Myocyte (in vitro differentiated cells): ENCODE results near the gene NRXN3. TPM values are rescaled to one million over a fixed set of nuclear protein-coding genes. Genes with fewer than 3 reads are reported as not detected.

Experiments
- DNase-seq: peaks from one replicate; pipeline ENCODE4 v3.0.0-alpha.2; 2012; ENCODE audit warnings: low read depth
- total RNA-seq: library from RNA; depleted of rRNA; stranded (reverse); fragments of >200 nt; gene quantifications from 2 replicates; pipeline ENCODE4 v1.2.3, GENCODE V29; 2014

The NRXN3 gene
- total RNA-seq, 1 donor from 2014 or later, result 0.05 TPM

DNA sequence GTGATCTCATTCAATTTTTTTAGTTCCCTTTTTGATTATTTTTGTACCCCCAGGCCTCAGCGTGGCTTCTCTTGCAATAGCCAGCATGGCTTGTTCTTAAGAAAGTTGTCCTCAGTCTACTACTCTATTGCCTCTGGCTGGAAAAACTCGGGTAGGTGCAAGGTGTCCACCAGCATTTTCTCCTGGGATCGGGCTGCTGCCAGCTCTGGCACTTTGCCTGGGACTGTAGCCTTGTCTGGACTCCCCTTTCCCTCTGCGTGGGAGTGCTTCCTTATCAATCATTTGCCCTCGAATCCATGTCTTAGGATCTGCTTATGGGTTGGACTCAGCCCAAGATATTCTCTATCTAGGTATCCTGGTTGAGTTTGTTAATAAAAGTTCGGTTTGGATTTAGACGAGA, 1267.8 kb downstream of the NRXN3 start:
- DNase-seq, result no peak

DNA sequence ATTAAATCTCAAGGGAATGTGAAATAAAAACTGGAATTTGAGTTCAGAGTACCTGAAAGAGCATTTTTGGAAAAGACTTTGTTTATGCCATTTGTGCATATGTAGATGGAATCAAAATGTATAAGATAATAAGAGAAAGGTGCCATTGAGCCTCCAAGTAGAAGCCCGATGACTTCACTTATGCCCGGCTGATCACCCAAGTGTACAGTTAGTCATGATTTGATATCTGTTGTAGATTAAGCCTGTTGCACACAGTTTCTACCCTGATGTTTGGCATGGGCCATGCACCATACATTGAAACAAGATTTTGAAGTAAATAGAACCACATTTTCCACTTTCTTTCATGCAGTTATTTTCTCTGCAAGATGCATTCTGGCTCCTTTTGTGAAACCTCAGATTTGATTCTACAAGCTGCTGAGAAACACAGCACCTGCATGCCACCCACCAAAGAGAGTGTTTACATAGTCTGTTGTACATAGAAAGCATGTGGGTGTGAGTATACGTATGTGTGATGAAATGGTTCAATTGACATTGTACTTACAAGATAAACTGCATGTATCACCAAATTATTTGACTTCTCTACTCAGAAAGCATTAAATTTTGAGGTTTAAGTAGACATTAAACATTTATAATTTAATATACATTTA, 1268.6 kb downstream of the NRXN3 start:
- no peak for DNase-seq

DNA sequence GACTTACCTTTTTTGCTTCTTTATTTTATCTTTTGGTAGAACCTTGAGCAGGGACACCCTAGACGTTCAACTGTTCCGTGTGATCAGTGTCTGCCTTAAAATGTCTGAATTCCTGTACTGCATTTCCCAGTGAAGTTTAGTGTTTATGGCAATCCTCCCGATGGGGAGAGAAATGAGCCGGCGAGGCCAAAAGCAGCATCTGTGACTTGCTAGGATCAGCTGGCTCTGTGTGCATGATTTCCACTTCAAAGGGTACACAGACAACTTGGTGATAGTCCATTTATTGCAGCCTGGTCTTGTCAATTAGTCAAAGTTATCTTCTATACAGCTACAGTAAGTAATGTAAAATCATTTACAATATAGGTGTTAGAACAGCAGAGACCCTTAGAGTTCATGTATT, 1272.6 kb downstream of the NRXN3 start:
- DNase-seq, result no peak

DNA sequence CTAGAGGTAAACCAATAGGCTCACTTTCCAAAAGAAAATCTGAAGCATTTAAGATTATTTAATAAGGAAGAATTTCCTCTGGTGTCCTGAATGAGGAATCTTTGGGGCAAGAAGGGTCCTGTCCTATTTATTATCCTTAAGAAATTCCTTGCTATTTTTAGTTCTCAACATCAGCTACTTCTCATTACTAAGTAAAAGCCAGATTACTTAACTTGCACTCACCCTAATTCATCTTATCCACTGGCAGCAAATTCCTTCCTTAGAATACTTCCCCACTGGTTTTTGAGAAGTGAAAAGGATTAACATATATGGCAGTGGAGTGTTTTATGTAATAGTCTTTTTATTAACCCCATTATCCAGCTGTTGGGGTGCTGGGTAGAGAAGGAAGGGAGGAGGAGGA, 1273.4 kb downstream of the NRXN3 start:
- no peak for DNase-seq

DNA sequence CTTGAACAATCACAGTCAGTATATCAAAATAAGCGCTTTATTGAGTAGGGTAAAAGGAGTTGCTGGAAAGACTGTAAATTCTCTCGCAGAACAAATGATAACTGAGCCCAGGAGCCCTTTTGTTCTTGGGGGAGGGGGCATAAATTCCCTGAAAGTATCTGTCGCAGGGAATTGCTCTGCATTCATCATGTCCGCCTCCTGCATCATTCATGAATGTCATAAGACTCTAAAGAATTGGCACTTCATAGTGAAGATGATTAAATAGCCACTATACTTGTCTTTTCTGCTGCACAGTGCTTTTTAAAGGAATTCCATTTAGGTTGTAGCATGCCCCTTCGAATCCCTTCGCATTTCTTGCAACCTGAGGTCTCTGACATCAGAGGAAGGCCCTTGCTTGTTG, 1278.8 kb downstream of the NRXN3 start:
- no peak for DNase-seq

DNA sequence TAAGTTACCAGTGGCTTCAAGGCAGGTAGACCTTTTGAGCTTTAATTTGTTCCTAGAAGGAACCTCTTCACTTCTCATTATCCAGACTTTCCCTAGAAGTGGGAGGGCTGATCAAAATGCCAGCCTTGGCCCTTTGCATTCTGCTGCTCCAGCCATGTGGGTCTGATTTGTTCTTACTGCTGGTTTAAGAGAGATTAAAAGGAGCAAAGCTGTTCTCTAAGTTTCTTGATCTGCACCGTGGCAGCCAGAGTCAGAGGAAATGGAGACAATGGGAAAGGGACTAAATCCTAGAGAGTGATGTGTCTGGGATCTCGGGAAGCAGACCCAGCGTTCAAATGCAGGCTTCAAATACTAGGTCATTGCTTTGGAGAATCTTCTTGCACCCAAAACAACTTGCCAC, 1281.4 kb downstream of the NRXN3 start:
- no peak for DNase-seq

DNA sequence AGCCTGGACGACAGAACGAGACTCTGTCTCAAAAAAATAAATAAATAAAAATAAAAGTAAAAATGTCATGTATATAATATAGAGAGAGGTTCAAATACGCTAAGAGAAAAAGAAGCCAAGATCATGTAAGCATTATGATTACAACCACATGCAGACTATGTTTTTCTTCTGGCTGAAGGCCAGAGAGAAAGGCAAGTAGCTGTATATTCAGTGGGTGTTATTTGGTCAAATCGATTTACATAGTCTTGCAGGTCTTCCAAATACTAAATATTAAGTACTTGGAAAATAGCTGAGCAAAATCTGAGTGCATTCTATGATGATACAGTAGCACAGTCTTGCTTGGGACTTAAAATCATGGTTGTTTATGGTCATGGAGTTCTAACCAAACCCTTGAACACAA, 1283.1 kb downstream of the NRXN3 start:
- no peak for DNase-seq

DNA sequence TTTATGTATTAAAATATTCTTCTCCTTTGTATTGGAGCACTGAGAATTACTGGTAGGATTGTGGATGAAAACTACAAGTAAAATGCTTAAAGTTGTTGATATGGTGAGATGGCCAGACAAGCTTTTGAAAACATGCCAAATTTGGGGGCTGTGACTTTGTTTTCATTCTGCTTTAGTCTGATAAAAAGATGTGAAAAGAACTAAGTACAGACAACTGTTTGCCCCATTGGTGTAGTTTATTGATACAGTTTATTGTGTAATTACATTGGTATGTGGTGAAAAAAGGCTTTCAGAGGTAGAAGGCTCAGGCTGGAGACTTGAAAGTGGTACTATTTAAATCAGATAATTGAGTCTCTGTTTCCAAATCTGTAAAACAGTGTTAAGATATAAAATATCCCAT, 1294.3 kb downstream of the NRXN3 start:
- no peak for DNase-seq

DNA sequence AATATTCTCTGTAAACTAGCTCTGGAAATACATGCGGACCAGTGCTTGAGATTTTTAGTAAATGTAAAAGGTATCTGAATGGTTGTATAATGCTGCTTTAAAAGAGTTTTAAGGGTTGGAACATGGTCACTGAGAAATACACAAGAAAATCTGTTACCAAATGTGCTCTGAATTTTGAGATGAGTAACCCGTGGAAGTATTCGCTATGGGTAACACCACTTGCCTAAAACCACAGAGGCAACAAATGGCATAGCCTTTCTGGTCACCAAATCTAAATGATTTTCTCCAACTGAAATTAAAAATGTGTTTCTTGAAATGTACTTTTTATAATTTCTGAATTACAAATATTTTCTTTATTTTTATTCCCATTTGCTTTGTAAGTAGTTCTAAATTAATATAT, 1295.5 kb downstream of the NRXN3 start:
- DNase-seq, result peak; percentile 78

DNA sequence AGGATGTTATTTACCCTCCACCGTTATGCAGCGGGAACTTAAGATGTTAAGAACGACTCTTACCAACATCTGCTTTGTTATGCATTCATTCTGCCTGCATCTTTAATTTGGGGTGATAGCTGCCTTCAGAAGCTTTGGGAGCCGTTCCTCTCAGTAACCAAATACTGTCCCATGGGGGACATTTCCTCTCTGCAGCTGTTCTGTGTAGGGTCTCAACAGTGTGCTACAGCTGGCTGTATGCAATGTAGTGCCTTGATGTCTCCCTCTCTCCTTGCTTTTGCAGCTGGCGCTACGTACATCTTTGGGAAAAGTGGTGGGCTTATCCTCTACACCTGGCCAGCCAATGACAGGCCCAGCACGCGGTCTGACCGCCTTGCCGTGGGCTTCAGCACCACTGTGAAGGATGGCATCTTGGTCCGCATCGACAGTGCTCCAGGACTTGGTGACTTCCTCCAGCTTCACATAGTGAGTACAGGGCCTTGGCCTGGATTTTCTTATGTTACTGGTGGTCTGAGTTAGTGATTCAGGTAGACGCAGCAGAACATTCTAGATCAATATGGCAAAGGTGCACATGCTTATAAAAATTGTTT, 1296.9 kb downstream of the NRXN3 start:
- no peak for DNase-seq

DNA sequence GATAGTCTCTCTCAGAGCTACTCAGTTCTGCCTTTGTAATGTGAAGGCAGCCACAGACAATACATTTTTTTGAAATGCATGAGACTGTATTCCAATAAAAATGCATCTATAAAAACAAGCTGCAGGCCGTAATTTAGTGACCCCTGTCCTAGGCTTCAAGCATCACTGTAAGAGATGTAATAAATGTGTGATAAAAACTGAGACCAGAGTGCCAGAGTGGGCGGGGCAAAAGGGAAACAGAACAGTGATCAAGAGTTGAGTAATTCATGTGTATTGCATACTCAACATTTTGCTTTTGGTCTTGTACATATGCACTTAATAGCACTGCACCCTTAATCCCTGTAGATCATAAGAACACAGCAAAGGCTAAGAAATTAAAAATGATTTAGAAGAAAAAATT, 1297.7 kb downstream of the NRXN3 start:
- no peak for DNase-seq

DNA sequence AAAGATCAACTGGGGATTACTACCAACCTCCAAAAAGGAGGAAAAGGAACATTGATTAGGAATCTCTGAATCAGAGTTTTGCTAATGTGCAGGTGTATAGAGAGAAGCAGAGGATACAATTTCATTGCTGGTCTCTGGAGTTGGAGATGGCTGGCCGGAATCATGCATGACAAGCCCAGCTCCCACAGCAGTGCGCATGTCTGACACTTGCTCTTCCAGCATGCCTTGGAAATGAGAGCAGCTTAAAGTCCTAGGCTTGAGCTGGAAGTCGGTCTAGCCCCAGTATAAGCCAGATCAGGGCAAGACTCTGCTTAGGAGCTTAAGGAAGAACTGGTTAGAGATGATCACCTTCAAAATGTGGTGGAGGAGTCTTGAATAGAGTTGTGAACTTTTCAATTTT, 1298.3 kb downstream of the NRXN3 start:
- DNase-seq, result no peak

DNA sequence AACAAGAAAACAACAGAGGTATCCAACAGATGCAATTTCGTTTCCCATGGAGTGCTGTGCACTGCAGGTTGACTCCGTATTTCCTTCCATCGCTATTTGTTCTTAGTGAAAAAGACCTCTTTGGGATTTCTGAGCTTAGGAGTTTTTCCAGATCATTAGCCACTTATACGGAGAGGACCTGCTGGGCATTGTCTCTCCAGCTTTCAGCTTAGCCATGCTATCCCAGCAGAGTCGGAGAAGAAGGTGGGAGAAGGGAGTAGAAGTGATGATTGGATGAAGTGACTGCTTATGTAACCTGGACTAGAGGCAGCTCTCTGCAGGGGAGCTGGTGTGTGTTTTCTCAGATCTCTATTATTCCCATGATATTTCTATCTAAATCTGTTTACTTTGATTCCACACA, 1303.5 kb downstream of the NRXN3 start:
- no peak for DNase-seq

DNA sequence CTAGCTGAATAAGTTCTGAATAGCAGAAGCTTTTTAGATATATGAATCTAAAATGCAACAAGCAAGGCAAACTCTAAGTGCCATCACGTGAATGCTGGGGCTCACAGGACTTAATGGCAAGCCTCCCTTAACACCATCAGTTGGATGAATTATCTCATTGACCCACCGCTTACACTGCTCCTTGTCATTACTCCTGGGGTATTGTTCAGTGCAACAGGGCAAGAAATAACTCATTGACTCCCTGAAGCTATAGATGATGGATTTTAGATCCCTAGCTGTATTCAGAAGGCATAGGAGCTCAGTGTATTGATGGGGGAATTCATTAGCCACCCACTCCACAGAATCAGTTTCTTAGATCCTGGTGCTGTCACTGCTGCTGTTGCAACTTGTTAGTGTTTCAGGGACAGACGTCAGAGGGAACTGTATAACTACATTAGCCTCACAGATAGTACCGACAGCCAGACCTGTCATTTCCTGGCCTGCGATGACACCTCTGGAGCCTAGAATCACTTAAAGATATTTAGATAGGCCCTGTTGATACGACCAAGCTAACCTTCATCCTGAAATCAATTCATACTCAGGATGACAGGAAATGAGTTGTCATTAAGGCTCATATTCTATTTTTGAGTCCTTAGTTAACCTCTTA, 1305.8 kb downstream of the NRXN3 start:
- no peak for DNase-seq

DNA sequence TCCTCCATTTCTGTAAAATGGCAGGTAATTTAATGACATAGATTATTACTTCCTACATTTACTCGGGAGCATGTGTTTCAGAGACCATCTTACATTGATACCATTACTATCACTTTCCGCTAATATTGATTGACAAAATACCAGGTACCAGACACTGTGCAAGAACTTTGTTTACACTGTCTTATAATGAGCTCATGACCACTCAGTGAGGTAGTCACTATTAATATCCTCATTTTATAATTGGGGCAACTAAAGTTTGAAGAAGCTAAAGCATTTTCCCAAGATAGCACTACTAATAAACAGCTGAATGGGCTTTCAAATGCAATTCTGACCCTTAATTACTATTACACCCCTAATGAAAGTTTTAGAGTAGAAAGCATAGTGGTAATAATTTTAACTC, 1306.4 kb downstream of the NRXN3 start:
- DNase-seq, result peak; percentile 57

DNA sequence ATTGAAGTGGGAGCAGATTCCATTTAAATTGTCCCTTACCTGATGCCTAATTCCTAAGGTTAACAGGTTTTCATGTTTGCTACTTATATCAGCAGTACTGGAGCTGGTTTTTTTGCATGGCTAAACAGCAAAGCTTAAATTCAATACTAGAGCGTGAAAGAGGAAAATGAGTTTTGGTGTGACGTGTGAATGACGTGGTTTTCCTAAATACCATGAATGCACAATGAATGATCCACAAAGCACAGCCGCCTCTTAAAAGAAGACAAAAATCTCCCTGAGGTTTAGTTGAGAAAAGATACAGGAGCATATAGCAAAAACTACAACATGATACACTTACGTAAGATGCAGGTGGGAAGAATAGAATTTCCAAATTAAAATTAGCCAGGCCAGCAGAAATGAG, 1310.0 kb downstream of the NRXN3 start:
- no peak for DNase-seq

DNA sequence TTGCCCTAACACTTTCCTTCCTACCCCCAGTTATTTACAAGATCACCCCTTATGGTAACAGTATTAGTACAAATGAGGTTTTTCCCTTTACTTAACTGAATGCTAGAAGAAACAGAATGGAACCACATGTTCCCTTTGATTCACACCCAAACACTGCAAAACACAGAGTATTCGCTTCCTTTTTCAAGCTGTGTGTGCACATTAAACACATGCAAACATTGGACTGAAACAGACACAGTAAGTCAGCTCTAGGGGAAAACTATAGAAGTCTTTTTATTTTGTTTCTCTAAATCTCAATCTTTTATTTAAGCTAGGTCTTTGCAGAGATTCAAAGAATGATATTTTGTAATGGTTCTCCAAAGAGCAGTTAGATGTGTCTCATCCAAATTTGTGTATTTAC, 1312.7 kb downstream of the NRXN3 start:
- DNase-seq, result no peak

DNA sequence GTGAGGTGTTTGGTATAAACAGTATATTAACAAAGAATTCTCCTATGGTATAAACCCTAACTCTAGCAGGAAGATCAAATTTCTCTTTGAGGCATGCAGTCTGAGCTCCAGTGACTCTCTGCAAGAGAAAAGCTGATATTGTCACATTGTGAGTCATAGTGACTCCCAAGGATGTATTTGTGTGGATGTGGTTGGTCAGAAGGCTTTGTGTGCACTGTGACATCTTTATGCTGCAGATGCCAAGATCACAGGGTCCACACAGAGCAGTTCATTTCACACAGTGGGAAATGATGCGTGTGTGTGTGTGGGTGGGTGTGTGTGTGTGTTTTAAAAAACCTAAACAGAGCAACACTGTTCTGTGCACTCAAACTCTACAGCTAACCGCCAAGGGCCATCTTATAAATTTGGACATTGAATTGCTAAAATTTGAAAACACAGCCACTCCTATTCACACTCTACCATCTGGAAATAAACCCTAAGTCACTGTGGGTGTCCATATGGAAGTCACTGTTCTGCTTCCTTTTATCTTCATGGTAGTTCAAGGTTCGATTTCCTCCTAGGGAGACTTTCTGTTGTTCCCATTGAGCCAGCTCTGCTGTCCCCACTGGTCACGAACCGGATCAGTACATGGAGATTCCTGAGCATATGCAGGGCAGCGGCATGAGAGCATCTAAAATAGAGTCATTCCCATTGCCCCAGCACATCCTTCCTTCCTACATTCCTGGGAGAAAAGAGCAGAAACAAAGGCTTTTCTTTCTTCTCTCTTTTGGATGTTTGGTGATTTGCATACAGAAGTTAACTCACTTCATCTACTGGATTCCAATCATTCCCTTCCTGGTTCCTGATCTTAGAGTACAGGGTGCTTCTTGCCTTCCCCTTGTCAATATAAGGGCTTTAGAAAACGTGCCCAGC, 1313.6 kb downstream of the NRXN3 start:
- DNase-seq, result peak; percentile 59

DNA sequence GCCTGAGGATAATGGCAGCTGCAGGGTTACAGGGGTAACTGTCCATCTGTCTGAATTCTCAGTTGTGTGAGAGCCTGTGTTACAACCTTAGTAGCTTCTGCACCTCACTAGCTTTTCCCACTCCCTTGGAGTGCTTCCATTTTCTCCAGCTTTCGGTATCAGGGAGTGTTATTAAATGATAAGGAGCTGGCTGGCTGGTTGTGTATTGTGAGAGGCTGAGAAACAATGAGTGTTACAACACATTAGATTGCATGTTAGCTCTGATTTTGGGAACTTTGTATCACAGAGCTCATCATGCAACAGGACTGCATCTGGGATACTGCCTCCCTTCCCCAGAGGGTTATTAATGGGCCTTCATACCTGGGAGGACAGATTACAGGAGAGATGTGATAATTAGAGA, 1317.5 kb downstream of the NRXN3 start:
- DNase-seq, result no peak

DNA sequence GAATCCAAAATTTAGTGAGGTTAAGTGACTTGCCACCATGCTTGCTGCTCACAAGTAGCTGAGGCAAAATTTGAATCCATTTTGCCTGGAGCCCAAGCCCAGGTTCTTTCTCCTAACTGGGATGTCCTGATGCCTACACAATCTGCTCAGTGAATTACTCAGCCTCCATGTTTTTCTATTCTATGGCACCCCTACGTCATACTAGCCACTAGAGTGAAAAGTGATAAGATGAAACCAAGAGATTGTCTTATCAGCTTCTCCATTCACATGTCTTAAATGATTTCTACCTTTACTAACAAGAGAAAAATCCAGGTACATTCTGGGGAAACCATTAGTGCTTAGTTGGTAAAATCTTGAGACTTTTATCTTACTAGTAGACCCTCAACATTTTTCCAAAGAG, 1321.0 kb downstream of the NRXN3 start:
- DNase-seq, result no peak

DNA sequence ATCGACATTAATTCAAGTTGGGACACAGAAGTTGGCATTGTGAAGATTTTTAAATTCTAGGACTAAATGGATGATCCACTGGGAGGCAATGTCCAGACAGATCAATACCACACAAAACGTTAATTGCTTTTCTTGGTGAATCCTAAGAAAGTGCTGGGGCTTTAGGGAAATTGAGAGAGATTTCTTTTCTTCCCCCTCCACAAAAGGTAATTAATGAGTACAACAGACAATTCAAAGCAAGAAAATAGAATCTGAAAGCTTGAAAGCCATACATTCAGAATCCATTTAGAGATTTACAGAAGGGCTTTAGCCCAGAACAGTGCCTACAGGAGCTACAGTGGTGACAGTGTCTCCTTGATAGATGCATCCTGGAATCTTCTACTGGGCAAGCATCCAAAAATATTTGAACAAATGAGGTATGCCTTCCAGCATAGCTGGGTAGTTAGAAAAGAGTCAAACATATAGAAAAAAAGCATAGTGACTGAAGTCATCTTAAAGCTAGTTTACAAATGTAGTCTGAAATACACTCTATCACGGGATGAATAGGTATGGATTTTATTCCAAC, 1323.0 kb downstream of the NRXN3 start:
- DNase-seq, result no peak

DNA sequence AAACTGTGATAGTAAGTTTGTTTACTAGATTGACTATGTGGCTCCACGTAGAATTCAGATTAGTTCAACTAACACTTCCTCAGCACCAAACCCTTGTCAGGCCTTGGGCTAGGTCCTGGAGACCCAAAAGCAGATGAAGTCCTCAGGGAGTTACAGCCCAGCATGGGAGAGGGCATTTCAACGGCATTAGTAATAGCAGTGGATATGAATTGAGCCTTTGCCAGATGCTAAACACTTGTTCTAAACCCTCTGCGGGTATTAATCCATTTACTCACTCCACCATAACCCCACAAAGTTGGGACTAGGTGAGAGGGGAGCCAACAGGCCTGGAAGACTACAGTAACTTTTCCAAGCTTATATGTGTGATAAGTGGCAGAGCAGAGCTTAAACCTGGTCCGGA, 1326.5 kb downstream of the NRXN3 start:
- peak; percentile 78 for DNase-seq
